Left ventricle myocardium superior (tissue), 1 donor: ENCODE measurements around the gene LRRC32. TPM values are rescaled to one million over a fixed set of nuclear protein-coding genes. Genes with fewer than 3 reads are reported as not detected.
"Not testable (repeated sequence)": the region's sequence is repeated elsewhere in the genome, so short reads cannot be mapped to it uniquely, and the experiment has no call there.

Source experiments
- ATAC-seq: fragments of 200-7000 bp; cut with Tn5 transposase; one replicate; pipeline ENCODE4 v1.9.1; 2020; ENCODE audit warnings: mild to moderate bottlenecking, moderate library complexity
- DNase-seq: peaks from one replicate; pipeline ENCODE4 v3.0.0-alpha.2; 2020
- intact Hi-C: fragments of 100-400 bp; cut with micrococcal nuclease; formaldehyde crosslinking; loops from one replicate; pipeline ENCODE4 v1.11.0; 2022
- total RNA-seq: library from RNA; stranded (reverse); fragmentation: NEBNext Ultra II Directional; extraction: Animal tissue kit (Norgen Biotek cat#: 25700); gene quantifications from one replicate; pipeline ENCODE4 v1.2.1, GENCODE V29; 2021
- donor health status: DM: no; HTN: yes; CAD: no; lungs with severe emphysema.

LRRC32 gene
- total RNA-seq, 1 donor from 2014 or later, result 30.8 TPM

DNA sequence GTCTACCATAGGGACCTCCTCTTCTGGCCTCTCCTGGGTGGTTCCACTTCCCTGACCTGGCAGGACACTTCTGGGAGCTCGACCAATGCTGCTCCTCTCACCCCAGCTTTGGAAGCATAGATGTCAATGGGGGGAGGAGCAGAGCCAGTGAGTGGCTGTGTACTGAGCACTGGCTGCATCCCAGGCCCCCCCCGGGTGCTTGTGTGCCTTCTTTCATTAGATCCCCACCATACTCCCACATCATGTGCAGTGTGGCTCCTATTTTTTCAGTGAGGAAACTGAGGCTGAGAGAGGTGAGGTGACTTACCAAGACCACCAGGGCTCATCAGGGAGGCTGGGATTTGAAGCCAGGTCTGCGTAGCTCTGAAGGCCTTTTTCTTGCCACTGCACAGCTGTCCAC lies 44.3 kb downstream of the LRRC32 start:
- intact Hi-C loops, result no loop called here
- no peak for DNase-seq
- no peak for ATAC-seq

DNA sequence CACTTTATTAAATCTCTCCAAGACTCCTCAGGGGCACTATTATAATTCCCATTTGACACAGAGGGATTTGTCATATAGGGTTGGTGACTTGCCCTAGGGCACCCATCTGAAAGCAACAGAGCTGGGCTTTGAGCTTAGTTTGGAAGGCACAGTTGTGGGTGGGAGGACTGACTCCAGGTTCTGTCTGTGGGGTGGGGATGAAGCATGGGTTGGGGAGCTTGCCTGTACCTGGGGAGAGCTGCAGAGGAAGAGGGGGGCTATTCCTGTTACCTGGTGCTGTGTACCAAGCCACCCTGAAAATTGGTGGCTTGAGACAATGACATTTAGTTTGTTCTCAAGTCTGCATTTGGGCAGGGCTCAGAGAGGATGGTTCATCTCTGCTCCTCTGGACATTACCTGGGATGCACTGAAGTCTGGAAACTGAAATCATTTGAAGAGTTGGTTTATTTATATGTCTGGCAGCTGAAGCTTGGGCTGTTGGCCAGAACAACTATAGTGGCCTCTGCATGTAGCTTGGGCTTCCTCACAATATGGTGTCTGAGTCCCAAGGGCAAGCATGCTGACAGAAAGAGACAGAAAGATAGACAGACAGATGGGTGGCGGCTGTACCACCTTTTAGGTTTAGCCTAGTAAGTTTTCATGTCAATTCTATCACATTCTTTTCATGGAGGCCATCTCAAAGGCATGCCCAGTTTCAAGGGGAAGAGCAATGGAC lies 44.9 kb downstream of the LRRC32 start:
- ATAC-seq, result no peak
- no peak for DNase-seq
- intact Hi-C loops, result no loop called here

DNA sequence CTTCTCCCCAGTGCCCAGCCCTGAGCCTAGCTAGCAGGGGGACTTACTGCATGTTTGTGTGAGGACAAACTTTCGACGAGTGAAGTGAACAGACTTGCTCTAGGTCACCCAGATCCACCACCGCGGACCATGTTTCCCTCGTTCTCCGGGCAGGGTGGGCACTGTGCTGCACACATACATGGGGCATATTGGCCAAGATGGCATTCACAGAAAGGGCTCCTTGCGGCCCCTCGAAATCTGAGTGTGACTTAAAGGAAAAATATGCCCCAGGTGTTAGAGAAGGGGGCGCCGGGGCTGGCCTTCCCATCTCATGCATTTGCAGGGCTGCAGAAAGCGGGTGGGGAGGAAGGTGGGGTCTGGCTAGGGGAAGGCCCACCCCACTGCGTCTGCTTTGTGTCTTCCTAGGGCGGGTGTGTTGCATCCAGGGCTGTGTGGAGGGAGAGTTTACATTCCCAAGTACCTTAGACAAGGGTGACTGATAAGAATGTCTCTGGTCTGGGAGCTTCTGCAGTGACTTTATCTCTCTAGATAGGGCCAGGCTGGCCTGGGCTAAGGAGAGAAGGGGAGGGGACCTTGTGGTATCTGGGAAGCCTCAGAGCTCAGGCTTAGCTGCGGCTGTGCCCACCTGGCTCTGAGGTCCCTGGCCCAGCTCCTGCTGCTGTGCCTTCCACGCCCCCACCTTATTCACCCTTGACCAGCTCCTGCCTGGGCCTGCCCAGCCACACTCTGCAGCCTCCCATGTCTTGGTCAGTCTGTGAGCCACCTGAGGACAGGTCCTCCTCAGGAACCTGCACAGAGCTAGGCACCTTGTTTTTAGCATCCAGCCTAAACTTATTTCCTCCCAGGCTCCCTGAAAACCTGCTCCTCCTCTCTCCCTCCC lies 45.8 kb downstream of the LRRC32 start:
- DNase-seq, result no peak
- ATAC-seq, result no peak
- intact Hi-C loops, result no loop called here

DNA sequence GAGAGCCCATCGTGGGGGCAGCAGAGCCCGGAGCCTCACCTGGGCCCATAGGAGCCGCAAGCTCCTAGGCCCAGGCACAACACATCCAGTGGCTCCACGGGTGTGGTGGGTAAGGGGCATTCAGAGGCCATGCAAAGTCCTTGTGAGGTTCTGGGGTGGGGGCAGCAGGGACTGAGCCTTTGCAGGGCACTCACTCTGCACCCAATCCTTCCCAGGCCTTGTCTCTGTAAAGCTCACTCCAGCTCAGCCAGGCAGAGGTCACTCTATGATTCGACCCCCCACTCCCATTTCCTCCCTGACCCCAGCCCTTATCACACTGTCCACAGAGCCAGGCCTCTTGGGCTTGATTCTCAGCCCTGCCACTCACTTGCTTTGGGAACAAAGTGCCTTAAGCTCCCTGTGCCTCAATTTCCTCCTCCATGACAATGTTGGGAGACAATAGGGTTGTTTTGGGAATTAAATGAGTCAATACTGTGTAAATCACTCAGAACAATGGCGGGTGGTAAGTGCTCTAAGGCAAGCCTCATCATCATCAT lies 46.6 kb downstream of the LRRC32 start:
- DNase-seq (no peak), ATAC-seq (no peak)
- intact Hi-C loops, result no loop called here

DNA sequence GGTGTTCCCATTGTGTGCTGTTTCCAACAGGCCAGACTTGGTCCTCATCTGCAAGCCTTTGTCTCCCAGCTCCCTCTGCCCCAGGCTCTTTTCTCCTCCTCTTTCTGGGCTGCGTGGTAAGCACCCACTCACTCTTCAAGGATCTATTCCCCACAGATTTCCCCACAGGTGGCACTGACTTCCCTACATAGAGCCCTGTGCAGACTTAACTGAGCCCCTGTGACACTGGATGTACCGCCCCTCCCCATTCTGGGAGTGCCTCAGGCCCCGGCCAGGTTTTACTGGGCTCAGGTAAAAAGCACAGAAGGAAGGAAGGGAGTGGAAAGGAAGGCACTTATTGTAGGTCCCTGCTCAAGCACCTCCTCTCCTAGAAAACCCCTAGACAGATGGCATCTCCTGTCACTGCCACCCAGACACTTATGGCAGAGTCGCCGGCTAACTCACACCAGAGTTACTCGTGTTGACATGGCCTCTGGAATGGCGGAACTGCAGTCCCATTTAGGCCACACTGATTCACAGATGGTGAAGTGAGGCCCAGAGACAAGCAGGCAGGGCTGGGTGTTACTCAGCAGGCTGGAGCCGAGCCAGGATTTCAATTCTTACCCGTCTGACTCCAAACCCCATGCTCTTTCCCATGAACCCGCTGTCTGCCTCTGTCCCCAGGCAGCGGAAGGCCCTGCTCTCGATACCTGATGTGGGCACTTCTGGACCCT lies 47.2 kb downstream of the LRRC32 start:
- intact Hi-C loops, result no loop called here
- no peak for ATAC-seq
- DNase-seq, result no peak

DNA sequence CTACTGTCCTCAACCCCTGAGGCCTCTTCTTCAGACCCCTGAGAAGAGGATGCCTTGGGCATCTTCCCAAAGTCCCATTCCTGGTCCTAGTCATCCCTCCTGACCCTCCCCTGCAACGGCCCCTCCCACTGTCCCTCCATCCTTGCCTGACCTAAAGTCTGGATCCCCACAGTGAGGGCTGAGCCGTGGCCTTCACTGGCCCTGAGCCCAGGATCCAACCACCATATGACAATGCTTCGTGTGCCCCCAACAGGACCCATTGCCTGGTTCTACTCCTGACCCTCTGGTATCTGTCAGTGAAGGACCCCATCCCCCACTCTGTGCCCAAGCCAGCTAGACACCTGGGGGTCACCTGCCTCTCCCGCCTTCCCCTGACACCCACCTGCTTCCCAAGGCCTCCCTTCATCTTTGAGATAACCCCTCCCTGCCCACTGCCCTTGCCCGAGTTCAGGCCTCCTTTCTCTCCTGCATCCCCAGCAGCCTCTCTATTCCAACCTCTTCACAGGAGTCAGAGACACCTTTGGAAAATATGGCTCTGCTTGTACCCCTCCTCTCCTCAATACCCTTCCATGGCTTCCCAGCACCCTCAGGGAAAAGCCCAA lies 48.0 kb downstream of the LRRC32 start:
- intact Hi-C loops, result no loop called here
- DNase-seq (no peak), ATAC-seq (no peak)

DNA sequence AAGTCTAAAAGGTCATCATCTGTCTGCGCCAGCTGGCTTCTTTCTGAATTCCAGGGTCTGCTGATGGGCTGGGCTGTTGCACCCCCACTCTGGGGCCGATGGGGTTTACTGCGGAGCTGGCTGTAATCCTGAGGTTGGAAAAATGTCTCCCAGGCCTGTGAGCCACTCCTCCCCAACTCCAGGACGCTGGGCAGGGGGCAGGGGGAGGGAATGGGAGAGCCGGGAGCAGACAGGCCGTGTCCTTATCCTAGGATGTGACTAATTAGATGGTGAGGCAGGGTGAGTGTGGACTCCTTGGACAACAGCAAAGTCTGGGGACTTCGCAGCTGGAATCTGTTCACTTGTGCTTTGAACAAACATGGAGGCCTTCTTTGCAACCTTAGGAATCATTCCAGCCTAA lies 48.7 kb downstream of the LRRC32 start:
- DNase-seq (no peak), ATAC-seq (peak; percentile 48)
- intact Hi-C loops, result no loop called here

DNA sequence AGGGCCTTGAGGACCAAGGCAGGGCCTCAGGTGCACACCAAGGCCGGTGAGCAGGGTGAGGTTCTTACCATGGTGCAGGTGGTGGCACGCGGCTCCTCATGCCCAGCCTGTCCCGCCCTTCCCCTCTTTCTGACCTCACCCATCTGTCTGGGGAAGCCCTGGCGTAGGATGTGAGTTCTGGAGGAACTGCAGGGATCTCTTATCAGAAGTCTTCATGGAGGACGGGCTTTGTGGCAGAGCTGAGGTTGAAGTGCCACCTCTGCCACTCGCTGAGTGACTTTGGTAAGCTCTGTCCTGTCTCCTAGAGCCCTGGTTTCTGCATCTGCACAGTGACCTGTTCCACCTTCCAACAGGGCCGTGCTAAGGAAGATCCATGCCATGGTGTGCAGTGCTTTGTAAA lies 49.1 kb downstream of the LRRC32 start:
- DNase-seq (no peak), ATAC-seq (no peak)
- intact Hi-C loops, result no loop called here

DNA sequence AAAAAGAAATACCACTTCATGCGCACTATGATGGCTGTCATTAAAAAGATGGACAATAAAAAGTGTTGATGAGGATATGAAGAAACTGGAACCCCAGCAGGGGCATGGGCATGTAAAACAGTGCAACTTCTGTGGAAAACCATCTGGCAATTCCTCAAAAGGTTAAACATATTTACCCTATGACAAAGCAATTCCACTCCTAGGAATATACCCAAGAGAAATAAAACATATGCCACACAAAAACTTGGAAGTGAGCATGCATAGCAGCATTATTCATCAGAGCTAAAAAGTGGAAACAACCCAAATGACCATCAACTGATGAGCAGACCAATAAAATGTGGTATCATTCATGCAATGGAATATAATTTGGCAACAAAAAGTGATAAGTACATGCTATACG lies 50.1 kb downstream of the LRRC32 start:
- intact Hi-C loops, result no loop called here
- ATAC-seq (no peak), DNase-seq (no peak)

DNA sequence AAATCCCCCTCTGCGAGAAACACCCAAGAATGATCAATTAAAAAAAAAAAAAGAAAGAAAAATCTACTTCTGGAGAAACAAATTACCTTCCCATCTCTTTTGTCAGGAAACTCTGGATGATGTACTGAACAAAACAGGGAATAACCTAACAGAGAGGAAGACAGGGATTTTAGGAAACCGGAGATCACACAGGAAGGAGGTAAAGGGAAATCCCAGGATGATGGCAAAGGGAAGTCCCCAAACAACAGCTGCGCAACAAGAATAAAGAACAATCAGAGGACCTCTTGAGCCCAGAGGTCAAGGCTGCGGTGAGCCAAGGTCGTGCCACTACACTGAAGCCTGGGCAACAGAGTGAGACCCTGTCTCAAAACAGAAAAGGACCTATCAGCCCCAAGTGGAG lies 50.7 kb downstream of the LRRC32 start:
- intact Hi-C loops, DNase-seq, ATAC-seq: not testable (repeated sequence)

DNA sequence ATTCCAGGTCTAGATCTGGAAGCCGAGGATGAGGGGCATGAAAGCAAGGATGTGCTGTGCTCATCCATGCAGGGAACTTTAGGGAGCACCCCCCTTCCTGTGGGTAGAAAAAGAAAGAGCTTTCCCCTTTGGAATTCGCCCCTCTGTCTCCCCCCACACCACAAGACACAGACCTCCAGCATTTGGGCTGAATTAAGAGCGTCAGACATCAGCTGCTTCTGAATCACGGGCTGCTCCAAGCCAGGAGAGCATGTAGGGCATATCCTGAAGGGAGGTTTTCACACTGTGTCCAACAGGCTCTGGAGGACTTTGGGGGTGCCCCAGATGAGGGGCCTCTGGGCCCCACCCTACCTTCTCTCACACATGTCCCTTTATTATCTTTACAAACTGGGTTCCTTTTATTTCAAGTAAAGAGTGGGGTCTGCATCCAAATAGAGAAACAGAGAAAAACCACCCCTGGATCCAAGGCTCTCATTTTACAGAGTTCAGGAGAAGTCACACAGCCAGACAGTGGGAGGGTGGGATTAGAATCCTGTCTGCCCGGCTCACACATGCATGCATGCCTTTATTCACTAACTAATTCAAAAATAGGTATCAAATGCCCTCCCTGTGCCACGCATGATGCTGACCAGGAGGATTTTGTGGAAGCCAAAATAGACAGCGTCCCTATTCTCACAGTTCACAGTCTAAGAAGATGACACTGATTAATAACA lies 52.8 kb downstream of the LRRC32 start:
- intact Hi-C loops, result no loop called here
- no peak for DNase-seq
- no peak for ATAC-seq

DNA sequence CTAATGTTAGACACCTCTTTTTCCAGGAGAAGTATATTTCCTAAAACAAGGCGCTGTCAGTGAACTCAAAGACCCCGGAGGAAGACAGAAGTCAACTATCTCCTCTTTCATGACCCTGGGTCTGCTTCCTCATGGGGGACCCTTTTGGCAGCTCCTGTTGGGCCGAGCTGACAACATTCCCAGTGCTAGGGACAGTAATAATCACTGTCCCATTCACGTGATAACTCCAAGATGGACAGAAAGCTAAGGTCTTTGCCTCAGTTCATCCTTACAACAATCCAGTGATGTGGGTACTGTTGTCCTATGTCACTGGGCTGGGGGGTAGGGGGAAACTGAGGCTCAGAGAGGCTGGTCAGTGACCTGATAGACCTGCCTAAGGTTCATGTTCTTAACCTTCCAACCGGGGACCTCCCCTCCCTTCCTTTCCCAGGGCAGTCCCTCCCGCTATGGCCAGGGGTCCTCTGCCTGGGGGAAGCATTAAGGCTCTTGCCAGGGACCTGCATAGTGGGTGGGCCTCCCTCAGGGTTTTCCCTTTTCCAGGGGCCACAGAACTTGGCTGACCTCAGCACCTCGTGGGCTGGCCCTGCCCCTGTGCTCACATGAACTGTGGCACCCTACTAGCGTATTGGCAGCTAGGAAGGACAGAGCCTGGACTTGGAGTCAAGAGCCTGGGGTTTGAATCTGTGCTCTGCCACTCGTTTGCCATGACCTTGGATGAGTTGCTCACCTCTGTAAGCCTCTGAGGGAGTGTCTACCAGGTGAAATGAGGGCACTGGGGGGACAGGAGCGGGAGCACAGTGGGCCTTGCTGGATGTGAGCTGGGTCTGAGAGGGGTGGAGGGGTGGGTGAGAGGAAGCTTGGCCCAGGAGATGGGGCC lies 53.6 kb downstream of the LRRC32 start:
- ATAC-seq (no peak), DNase-seq (no peak)
- intact Hi-C loops, result no loop called here

DNA sequence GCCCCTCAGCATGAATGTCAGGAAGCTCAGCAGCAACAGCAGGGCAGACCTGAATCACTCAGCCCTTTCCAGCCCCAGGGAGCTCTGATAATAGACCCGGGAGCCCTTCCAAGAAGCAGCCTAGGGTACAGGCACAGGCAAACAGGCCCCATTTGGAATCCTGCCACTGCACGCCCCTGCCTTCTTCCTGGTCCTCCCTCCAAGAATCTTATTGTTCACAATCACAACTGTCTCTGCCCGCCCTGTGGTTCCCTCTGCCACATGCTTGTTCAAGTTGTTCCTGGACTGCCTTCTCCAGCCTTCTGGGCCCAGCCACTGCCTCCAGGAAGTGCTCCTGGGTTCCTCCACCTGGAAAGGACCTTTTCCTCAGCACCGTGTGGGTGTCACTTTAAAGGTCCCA lies 54.6 kb downstream of the LRRC32 start:
- DNase-seq (peak; percentile 78), ATAC-seq (peak; percentile 86)
- intact Hi-C loops, result no loop called here

DNA sequence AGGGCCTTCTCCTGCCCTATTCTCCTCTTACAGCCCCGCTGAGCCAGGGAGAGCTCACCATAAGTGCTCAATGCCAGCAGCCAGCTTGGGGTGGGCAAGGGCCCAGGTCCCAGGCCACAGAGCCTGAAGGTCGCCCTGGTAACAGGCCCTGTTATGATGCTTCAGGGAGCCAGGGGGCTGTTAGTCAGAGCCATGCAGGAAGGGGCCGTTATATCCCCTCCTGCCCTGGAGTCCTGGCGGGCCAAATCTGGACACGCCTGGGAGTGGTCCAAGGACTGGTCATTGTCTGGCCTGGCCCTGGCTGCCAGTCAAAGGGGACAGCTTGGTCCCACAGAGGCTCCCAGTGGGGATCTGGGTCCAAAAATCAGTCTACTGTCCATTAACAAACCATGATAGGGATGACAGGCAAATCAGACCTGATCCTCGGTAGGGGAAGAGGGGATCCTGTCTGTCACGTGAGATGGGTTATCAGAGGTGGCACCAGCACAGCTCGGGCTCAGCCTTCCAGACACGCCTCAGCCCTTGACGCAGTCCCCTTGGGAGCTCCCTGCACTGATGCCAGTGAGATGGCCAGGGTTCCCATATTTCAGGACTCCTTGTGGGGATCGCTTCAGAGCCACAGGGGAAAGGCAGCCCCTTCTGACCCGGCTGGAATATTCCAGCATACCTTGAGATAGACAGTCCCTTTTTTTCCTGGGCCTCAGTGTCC lies 55.9 kb downstream of the LRRC32 start:
- DNase-seq (peak; percentile 62), ATAC-seq (peak; percentile 54)
- intact Hi-C loops, result no loop called here

DNA sequence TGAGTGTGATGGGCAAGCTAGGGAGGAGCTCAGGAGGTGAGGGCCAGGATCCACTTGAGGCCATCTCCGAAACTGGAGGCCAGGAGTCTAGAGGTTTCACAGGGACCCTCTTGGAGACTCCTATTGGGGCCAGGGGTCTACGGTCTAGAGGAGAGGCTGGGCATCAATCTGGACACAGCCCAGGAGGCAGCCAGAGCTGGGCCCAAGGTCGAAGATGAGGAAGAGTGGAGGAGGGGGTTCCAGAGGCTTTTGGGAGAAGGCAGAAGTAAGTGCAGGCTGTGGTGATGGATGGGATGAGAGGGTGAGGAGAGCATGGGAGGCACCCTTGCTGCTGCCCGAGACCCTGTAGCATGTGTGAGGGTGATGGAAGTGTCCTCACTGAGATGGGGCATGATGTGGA lies 56.6 kb downstream of the LRRC32 start:
- intact Hi-C loops, result no loop called here
- ATAC-seq (no peak), DNase-seq (no peak)

DNA sequence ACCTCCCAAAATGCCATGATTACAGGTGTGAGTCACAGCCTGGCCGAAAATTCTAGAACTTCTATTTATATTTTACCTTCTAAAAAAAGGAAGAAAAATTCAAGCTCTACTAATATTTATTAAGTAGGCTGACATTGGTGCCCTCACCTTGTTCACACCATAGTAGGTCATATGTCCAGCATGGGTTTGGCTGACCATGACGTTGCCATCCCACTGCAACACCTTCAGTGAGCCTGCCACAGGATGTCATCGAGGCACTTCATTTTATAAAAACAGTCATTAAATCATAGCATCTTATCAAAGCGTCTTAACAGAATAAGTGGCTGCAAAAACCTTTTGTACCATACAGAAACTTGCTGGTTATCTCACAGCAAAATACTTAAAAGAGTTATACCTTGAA lies 58.3 kb downstream of the LRRC32 start:
- ATAC-seq, result no peak
- intact Hi-C loops, result no loop called here
- DNase-seq, result no peak

DNA sequence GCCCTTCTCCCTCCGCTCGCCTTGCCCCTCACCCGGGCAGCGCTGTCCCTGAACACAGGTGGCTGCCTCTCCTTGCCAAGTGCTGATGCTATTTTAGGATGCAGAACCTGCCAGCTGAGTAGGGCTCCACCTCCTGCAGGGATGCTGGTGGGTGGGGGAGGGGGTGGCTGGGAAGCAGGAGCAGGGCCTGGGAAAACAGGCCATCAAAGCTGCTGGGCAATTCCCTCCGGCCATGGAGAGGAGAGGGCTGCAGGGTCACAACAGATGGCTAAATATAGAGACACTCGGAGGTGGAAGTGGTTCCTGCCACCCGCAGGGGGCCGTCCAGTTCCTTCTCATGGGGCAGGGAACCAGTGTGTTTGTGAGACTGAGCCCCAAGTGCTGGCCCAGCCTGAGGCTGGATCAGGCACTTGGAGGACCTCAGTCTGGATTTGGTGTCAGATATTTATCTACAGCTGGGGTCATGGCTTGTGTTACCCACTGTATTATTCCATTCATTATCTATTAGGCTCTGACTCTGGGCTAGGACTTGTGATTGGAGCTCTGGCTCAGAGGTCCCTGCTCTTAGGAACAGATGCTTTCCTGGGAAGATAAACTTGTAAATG lies 59.6 kb downstream of the LRRC32 start:
- ATAC-seq (peak; percentile 85), DNase-seq (peak; percentile 73)
- intact Hi-C loops, result no loop called here
